Osteoblast (primary cell): ENCODE data around the gene HTRA2. TPM values are rescaled to one million over a fixed set of nuclear protein-coding genes. Genes with fewer than 3 reads are reported as not detected.

Source experiments
- DNase-seq: peaks from one replicate; pipeline ENCODE4 v3.0.0; 2011; ENCODE audit warnings: low spot score, mixed read lengths; ENCODE audit not compliant: insufficient read length; ENCODE audit errors: missing footprints
- H2AFZ ChIP-seq: 2 replicates; pipeline ENCODE4 v1.6.0; 2011; ENCODE audit warnings: mild to moderate bottlenecking, low read length
- H3K27ac ChIP-seq: 2 replicates; pipeline ENCODE4 v1.5.1; 2011; ENCODE audit warnings: mild to moderate bottlenecking, low read depth, low read length, moderate library complexity
- H3K27me3 ChIP-seq: 2 replicates; pipeline ENCODE4 v1.6.0; 2012; ENCODE audit warnings: mild to moderate bottlenecking, control low read depth, inconsistent platforms, low read length, moderate library complexity; ENCODE audit not compliant: insufficient read depth
- H3K36me3 ChIP-seq: 2 replicates; pipeline ENCODE4 v1.5.1; 2011; ENCODE audit warnings: mild to moderate bottlenecking, low read length, control low read depth, moderate library complexity; ENCODE audit not compliant: insufficient read depth
- H3K4me1 ChIP-seq: 2 replicates; pipeline ENCODE4 v1.5.1; 2011; ENCODE audit warnings: mild to moderate bottlenecking, low read length, control low read depth, moderate library complexity; ENCODE audit not compliant: insufficient read depth
- H3K4me2 ChIP-seq: 2 replicates; pipeline ENCODE4 v1.6.0; 2011; ENCODE audit warnings: mild to moderate bottlenecking, low read length; ENCODE audit not compliant: insufficient read depth
- H3K4me3 ChIP-seq: fragments of 200-600 bp; sonication (generic); 3 replicates; pipeline ENCODE4 v1.5.1; 2012; ENCODE audit warnings: mild to moderate bottlenecking, low read length, inconsistent platforms; ENCODE audit not compliant: insufficient read depth
- H3K79me2 ChIP-seq: 2 replicates; pipeline ENCODE4 v1.6.0; 2012; ENCODE audit warnings: mild to moderate bottlenecking, low read length, control low read depth, inconsistent platforms; ENCODE audit not compliant: insufficient read depth
- H3K9me3 ChIP-seq: 2 replicates; pipeline ENCODE4 v1.5.1; 2011; ENCODE audit warnings: low read depth, low read length, control low read depth
- H4K20me1 ChIP-seq: 2 replicates; pipeline ENCODE4 v1.6.0; 2012; ENCODE audit warnings: mild to moderate bottlenecking, low read length, control low read depth; ENCODE audit not compliant: insufficient read depth
- total RNA-seq: library from RNA; depleted of rRNA; stranded (reverse); fragments of >200 nt; gene quantifications from 2 replicates; pipeline ENCODE4 v1.2.3, GENCODE V29; 2012
- TF ChIP-seq, protein P1 (sequence below): IDR thresholded peaks from 2 replicates; pipeline ENCODE4 v1.5.1; 2011; ENCODE audit warnings: mild to moderate bottlenecking, low read depth, low read length, moderate library complexity; ENCODE audit errors: extremely low read depth

HTRA2 gene
- total RNA-seq, 1 donor = 51.8 TPM

GRCh38 chr2:74575320-74575719 lies 45.6 kb downstream of the HTRA2 start:
- TF ChIP-seq, protein P1, sequence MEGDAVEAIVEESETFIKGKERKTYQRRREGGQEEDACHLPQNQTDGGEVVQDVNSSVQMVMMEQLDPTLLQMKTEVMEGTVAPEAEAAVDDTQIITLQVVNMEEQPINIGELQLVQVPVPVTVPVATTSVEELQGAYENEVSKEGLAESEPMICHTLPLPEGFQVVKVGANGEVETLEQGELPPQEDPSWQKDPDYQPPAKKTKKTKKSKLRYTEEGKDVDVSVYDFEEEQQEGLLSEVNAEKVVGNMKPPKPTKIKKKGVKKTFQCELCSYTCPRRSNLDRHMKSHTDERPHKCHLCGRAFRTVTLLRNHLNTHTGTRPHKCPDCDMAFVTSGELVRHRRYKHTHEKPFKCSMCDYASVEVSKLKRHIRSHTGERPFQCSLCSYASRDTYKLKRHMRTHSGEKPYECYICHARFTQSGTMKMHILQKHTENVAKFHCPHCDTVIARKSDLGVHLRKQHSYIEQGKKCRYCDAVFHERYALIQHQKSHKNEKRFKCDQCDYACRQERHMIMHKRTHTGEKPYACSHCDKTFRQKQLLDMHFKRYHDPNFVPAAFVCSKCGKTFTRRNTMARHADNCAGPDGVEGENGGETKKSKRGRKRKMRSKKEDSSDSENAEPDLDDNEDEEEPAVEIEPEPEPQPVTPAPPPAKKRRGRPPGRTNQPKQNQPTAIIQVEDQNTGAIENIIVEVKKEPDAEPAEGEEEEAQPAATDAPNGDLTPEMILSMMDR = no peak
- Histone ChIP-seq H3K4me3 (no peak overlapping the region), H3K4me1 (peaks cover 56% of the 10 kb centered on the region), H3K4me2 (no peak overlapping the region), H2AFZ (no peak overlapping the region), H3K36me3 (no peaks in the 10 kb centered on the region), H4K20me1 (no peaks in the 10 kb centered on the region), H3K79me2 (no peaks in the 10 kb centered on the region), H3K9me3 (no peaks in the 10 kb centered on the region), H3K27ac (peak overlapping the region; percentile 90), H3K27me3 (no peaks in the 10 kb centered on the region)
- DNase-seq = no peak

DNA sequence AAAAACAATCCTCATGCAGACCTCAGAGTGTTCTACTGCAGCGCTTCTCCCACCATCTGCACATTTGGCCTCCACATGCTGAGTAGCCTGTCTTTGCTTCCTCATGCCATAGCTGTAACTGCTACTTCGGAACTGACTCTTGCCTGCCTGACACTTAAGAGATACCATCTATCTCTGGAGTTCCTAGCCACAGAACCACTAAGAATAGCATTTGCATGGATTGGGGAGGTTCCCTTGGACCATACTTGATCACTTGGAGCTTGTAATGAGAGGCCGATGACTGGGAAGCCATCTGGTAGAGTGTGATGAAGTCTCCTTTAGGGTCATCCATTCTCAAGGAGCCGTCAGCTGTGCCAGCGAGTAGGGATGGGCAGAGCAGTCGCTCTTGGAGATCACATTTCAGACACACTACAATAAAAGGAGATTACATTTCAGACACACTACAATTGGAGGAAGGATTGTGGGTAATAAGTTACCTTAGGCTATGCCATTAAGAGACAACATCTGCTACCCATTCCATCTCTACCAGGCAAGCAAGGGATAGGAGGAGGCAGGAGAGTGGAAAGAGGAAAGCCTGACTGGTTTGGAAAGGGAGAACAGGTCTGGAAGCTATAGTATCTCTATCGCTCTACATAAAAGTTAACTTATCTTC lies 46.6 kb downstream of the HTRA2 start:
- H3K79me2 ChIP-seq = no peaks in the 10 kb centered on the region
- peak overlapping the region; percentile 5 for H3K4me3 ChIP-seq
- no peaks in the 10 kb centered on the region for H3K36me3 ChIP-seq
- no peaks in the 10 kb centered on the region for H4K20me1 ChIP-seq
- H3K27me3 ChIP-seq = no peaks in the 10 kb centered on the region
- no peak for DNase-seq
- TF ChIP-seq, protein P1 = no peak
- no peaks in the 10 kb centered on the region for H3K9me3 ChIP-seq
- peak overlapping the region; percentile 90 for H3K27ac ChIP-seq
- H3K4me2 ChIP-seq = peak overlapping the region; percentile 49
- H2AFZ ChIP-seq = peak overlapping the region; percentile 14
- peaks cover 52% of the 10 kb centered on the region for H3K4me1 ChIP-seq

GRCh38 chr2:74576863-74577229 lies 47.1 kb downstream of the HTRA2 start:
- DNase-seq = peak; percentile 75
- Histone ChIP-seq H3K9me3 (no peaks in the 10 kb centered on the region), H3K36me3 (no peaks in the 10 kb centered on the region), H3K27ac (peak overlapping the region; percentile 90), H3K4me1 (peaks cover 52% of the 10 kb centered on the region), H3K4me3 (peak overlapping the region; percentile 5), H3K79me2 (no peaks in the 10 kb centered on the region), H2AFZ (no peak overlapping the region), H3K4me2 (peak overlapping the region; percentile 49), H3K27me3 (no peaks in the 10 kb centered on the region), H4K20me1 (no peaks in the 10 kb centered on the region)
- TF ChIP-seq, protein P1 = peak; percentile 33

- no peak overlapping the region for H3K4me3 ChIP-seq
- TF ChIP-seq, protein P1 = no peak
- H3K9me3 ChIP-seq = no peaks in the 10 kb centered on the region
- H3K4me1 ChIP-seq = peaks cover 52% of the 10 kb centered on the region
- peak overlapping the region; percentile 49 for H3K4me2 ChIP-seq
- no peaks in the 10 kb centered on the region for H3K36me3 ChIP-seq
- no peaks in the 10 kb centered on the region for H3K79me2 ChIP-seq
- H3K27ac ChIP-seq = peak overlapping the region; percentile 90
- no peak for DNase-seq
- H4K20me1 ChIP-seq = no peaks in the 10 kb centered on the region
- H3K27me3 ChIP-seq = no peaks in the 10 kb centered on the region
- peak overlapping the region; percentile 66 for H2AFZ ChIP-seq
Measured at GRCh38 chr2:74577448-74577847, 47.7 kb downstream of the HTRA2 start.
